Colonic mucosa (tissue), 4 donors: ENCODE results near the gene OSBP. TPM values are rescaled to one million over a fixed set of nuclear protein-coding genes. Genes with fewer than 3 reads are reported as not detected.

Source experiments
- DNase-seq: peaks from one replicate; pipeline ENCODE4 v3.0.0-alpha.2; 2020
- H3K27ac ChIP-seq: fragments of 200-600 bp; one replicate; pipeline ENCODE4 v1.8.0; 2021
- H3K27me3 ChIP-seq: fragments of 200-600 bp; one replicate; pipeline ENCODE4 v1.8.0; 2021
- H3K36me3 ChIP-seq: fragments of 200-600 bp; one replicate; pipeline ENCODE4 v1.8.0; 2021
- H3K4me1 ChIP-seq: fragments of 200-600 bp; one replicate; pipeline ENCODE4 v1.8.0; 2021; ENCODE audit warnings: mild to moderate bottlenecking
- H3K4me3 ChIP-seq: fragments of 200-600 bp; one replicate; pipeline ENCODE4 v1.8.0; 2021
- H3K9ac ChIP-seq, 2 donors: one replicate each; pipeline ENCODE4 v1.7.0; 2013; ENCODE audit warnings: control low read depth in 2 of 2, low read depth in 2 of 2, low read length in 2 of 2
- H3K9me3 ChIP-seq: fragments of 200-600 bp; one replicate; pipeline ENCODE4 v1.8.0; 2021
- intact Hi-C: fragments of 100-400 bp; cut with DNase I; formaldehyde crosslinking; loops from one replicate; pipeline ENCODE4 v1.14.1; 2022
- total RNA-seq, 2 donors: library from RNA; stranded (reverse); fragmentation: NEBNext Ultra II Directional in 1 of 2; extraction: Animal tissue kit (Norgen Biotek cat#: 25700) in 1 of 2; gene quantifications; one replicate each; pipeline ENCODE4 v1.2.1, GENCODE V29; 2021
- TF ChIP-seq, protein P1 (sequence below): fragments of 200-600 bp; IDR thresholded peaks from one replicate; pipeline ENCODE4 v1.8.0; 2022; ENCODE audit warnings: antibody characterized with exemption, mild to moderate bottlenecking
- donor health status: healthy.
- donor health status: DM: no; HTN: no; CAD: no.
- donor health status: DM: no; HTN: no; CAD: no.

OSBP gene
- total RNA-seq, 2 donors from 2014 or later, result 57.1 to 64.7 TPM

DNA sequence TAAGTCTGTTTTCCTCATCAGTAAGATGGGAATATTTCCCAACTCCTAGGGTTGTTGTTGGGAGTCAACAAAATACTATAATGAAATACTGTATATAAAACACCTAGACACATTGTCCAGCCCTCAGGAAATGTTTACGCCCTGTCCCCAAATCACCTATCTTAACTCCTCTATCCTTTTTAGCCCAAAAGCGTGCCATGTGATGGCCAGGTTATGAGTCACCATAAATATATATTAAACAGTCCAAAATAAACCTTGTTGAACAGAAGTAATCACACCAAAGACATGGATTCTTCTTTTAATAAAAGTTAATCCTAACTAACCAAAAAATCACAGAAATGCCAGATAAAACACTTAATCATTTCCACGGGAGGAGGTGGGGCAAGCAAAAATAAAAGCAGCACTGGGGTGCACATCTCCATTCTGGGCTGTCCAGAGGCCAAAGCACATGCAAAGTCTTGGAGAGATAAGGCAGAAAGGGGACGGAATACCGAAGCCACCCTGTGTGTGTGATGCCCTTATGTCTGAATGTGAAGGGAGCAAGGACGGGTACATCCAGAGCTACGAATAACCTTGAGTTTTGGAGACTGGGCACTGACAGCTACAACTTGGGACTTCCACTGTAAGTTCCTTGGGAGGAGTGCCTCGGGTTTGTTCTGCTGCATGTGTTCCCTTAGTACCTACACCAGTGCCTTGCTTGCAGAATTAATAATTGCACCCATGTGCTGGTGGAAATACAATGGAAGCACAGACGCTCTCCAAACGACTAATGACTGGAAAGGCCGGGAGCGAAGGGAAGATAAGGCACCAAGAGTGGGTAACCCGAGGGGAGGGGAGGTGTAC, 1.1 kb downstream of the OSBP start:
- TF ChIP-seq, protein P1, sequence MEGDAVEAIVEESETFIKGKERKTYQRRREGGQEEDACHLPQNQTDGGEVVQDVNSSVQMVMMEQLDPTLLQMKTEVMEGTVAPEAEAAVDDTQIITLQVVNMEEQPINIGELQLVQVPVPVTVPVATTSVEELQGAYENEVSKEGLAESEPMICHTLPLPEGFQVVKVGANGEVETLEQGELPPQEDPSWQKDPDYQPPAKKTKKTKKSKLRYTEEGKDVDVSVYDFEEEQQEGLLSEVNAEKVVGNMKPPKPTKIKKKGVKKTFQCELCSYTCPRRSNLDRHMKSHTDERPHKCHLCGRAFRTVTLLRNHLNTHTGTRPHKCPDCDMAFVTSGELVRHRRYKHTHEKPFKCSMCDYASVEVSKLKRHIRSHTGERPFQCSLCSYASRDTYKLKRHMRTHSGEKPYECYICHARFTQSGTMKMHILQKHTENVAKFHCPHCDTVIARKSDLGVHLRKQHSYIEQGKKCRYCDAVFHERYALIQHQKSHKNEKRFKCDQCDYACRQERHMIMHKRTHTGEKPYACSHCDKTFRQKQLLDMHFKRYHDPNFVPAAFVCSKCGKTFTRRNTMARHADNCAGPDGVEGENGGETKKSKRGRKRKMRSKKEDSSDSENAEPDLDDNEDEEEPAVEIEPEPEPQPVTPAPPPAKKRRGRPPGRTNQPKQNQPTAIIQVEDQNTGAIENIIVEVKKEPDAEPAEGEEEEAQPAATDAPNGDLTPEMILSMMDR, result no peak
- peaks cover 24% of the 10 kb centered on the region for H3K4me1 ChIP-seq
- no peak for DNase-seq
- H3K27me3 ChIP-seq, result no peaks in the 10 kb centered on the region
- intact Hi-C loops, result loop anchor here (10.0 kb wide), 1 partner anchor 50 kb away; no protein-coding TSS in a partner anchor
- H3K4me3 ChIP-seq, result peak overlapping the region; percentile 81
- no peaks in the 10 kb centered on the region for H3K36me3 ChIP-seq
- peak overlapping the region; percentile 82 to 99 for H3K9ac ChIP-seq
- H3K9me3 ChIP-seq, result no peaks in the 10 kb centered on the region
- peak overlapping the region; percentile 82 for H3K27ac ChIP-seq

DNA sequence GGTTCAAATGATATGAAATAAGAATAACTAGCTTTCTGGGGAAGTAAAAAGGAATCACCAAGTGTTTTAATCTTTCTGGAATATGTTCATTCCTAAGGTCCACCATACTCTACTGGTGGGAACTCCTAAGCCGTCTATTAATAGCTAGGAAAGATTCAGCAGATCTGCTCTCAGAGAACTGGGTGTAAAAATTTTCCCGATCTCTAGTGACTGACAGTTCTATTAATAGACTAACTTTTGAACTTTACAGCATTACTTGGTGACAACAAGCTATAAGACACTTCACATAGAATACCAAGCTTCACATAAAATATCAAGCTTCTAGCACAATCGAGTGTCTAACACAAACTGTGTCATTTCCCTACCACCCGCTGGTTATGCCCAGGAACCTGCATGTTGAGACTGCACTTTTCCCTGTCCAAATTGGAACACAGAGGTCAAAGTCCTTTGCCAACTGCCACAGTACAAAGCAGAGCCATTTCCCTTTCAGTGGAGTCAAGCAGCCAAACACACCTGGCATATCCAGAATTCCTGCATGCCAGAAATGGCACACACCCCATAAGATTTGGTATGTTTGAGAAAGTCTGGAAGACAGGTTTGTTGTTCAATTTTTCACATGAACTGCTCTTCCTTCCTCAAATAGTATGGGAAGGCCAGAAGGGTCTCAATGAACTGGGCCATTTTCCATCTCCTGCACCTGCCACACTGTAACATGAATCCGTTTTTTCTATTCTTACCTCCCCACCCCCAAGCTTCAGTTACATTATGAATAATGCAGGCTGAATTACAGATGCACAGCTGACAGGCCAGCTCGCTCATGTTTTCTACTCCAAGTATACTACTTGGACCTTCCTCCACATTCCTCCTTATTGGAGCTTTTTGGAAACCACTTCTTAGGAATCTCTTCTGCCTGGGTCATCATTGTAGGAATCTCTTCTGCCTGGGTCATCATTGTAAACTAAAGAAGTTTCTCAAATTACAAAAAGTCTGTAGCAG, 3.7 kb downstream of the OSBP start:
- Histone ChIP-seq H3K4me1 (peaks cover 24% of the 10 kb centered on the region), H3K9ac (peak overlapping the region in 1 of 2 donors; percentile 15), H3K36me3 (peaks cover 18% of the 10 kb centered on the region), H3K4me3 (no peak overlapping the region), H3K27ac (peak overlapping the region; percentile 75), H3K9me3 (no peaks in the 10 kb centered on the region), H3K27me3 (no peaks in the 10 kb centered on the region)
- TF ChIP-seq, protein P1, result no peak
- peak; percentile 85 for DNase-seq
- intact Hi-C loops, result loop anchor here (10.0 kb wide), 1 partner anchor 47 kb away; no protein-coding TSS in a partner anchor

DNA sequence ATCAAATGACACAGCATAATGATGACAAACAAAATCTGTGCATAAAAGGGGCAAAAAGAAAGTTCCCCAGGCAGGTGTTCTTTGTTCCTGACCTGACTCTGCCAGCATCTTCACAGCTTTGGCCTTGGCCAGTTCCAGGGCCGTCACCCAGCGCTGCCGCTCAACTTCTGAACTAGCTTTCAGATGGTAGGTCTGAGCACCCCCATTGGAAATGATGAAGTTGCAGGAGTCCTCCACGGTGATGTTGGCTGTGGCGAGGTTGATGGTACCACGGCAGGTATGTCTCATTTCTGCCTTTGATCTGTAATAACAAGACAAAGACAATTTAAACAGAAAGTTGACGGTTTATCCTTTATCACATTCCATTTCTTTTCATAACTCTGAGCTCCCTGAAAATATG, 5.3 kb downstream of the OSBP start:
- intact Hi-C loops, result loop anchor here (10.0 kb wide), 1 partner anchor 45 kb away; no protein-coding TSS in a partner anchor
- H3K4me1 ChIP-seq, result peaks cover 24% of the 10 kb centered on the region
- H3K36me3 ChIP-seq, result peaks cover 20% of the 10 kb centered on the region
- H3K9ac ChIP-seq, result no peak overlapping the region
- DNase-seq, result no peak
- no peaks in the 10 kb centered on the region for H3K27me3 ChIP-seq
- H3K9me3 ChIP-seq, result no peaks in the 10 kb centered on the region
- TF ChIP-seq, protein P1, result no peak
- H3K27ac ChIP-seq, result no peak overlapping the region
- no peak overlapping the region for H3K4me3 ChIP-seq

DNA sequence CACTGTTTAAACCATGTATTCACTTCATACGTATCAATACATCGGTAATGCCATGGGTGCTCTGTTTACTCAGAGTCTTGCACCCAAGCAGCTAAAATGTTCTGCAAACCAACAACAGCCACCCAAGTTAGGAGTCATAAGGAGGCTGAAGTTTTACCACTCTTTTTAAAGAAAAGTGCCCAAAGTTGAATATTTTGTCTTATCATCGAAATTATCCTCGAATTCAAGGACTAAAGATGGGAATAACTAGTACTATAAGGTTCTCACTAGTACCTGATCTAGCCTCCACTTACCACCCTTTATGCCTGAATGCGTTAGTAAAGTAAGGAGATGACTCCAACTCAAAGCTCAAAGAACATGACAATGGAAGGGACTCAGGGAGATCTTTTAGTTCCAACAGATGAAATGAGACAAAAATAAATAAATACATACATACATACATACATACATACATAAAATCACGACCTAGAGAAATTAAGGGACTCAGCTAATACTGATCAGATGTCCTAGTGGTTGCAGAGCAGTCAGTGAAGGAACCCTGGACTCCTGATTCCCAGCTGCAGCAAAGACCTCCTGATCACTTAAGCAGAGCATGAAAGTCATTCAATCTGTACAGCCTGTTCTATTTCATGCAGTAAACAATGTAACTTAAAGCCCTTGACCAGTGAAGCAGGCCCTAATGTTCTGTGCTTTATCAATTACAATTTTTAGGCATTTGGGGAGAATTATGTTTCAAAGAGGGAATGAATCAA, 7.7 kb downstream of the OSBP start:
- intact Hi-C loops, result loop anchor here (5.0 kb wide), 1 partner anchor 49 kb away; no protein-coding TSS in a partner anchor
- Histone ChIP-seq H3K27me3 (no peaks in the 10 kb centered on the region), H3K4me1 (peaks cover 7% of the 10 kb centered on the region), H3K9ac (no peak overlapping the region), H3K4me3 (no peak overlapping the region), H3K9me3 (no peaks in the 10 kb centered on the region), H3K27ac (no peak overlapping the region), H3K36me3 (peaks cover 20% of the 10 kb centered on the region)
- no peak for DNase-seq
- TF ChIP-seq, protein P1, result no peak
